NCI-H524 (cell line): Measurements from ENCODE around the gene DSCAM.
"Not testable (repeated sequence)": the region's sequence is repeated elsewhere in the genome, so short reads cannot be mapped to it uniquely, and the experiment has no call there.

Source experiments
- DNase-seq, 2 experiments: peaks; one replicate each; lab custom pipeline; 2025; lab: John Stamatoyannopoulos, UW

DSCAM gene

DNA sequence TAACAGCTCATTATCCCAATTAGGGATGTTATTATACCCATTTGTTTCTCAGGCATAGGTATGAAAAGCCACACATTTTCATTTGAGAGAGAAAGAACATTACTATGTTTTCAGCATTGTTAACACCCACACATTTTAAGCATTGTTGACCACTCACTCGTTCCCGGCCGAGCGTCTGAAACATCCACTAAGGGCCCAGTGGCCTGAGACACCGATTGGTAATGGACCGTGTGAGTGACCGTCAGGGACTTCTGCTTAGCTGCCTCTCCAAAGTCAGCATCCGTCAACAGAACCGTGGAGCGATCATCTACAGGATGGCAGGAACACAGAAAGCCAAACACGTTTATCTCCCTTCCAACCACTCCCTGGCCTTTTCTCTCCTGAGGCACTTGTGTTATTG lies 795.2 kb downstream of the DSCAM start:
- no peak for DNase-seq

DNA sequence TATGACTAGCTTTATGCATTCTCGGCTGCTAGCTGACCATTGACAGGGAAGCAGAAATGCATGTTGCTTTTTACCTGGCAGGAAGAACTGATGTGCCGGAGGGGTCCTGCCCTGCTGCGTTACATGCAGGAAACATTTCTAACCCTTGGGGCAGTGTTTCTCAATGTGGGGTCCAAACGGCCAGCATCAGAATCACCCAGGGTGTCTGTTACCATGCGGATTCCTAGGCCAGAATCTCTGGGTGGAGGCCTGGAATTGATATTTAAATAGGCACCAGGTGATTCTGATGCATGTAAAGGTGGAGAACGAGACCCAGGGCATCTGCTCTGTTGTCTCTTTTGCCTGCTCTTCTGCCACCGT lies 797.0 kb downstream of the DSCAM start:
- DNase-seq: no peak

DNA sequence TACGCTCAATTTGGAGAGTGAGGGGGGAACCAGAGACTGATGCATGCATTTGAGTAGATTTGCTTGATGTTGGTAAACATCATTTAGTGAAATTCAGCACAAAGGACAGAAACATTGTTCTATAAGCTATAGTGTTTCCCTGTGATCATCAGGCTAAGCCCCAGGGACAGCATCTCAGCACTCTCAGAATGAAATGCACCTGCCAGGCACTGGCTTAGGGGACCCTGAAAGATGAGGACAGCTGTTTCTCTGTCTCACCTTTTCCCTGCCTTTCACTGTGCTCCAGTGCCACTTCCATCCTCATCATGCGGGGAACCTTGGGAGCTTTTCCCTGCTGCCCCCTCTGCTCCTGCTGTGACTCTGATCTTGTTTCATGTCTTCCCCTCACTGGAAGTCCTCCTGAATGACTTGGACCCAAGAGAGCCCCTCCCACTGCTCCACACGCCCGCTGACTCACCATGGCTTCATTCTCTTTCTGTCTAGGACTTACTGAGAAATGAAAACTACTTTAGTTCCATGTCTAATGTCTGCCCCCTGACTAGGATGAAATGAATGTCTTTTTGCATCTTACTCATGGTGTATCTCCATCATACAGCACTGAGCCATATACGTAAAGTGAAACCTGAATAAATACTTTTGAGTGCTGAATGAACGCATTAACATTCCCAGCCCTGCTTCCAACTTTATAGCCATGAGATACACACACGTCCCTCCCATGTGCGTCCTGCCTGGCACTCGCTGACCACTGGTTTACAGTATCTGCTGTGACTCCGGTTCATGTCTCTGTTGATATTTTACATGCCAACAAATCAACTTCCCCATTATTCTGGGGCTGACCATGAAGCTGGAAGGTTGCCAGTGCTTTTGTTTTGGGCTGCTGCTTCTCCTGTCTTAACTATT lies 797.7 kb downstream of the DSCAM start:
- DNase-seq: peak in 1 of 2 experiments; percentile 49

DNA sequence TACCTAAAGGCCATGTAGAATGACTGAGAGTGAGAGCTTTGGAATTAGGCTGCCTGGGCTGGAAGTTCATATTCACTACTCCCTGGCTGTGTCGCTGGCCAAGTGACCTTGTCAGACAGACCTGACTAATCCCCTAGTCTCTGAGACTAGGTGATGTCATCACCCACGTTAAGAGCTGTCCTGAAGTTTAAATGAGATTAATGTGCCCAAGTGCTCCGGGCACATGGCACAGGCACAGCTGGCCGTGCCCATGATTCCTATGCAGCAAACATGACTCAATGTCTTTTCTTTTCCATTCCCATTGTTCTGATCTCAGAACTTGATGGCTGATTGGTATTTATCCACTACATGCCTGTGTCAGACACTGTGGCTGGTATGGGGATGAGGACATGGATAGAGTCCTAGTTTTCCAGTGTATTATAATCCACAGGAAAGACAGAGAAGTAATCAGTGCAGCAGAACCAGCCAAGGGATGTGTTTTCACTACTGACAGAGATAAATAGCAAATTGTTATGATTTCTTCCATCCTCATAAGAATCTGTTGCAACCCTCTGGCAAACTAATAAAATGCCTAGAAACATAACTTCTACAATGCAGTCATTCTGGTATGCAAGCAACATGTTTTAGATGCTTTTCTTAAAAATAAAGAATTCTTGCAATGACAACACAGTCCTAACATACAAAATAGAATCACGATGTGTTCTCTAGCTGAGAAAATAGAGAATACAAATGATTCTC lies 798.8 kb downstream of the DSCAM start:
- peak; percentile 46 to 77 for DNase-seq

DNA sequence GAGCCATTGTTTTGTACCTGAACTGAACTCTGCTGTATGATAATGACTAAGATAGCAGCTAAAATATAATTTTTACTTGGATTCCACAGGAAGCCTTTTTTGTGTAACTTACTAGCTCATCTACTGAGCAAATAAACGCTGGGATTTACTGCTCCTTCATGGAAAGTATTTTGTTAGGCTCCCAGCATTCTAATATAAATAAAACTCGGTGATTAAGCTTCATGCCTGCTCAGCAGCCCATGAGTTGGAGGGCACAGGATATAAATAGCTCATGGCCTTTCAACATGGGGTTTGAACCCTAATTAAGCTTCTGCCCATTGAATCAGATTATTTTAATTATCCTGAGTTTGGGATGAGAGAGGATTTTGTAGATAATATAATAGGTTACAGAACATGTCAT lies 799.7 kb downstream of the DSCAM start:
- peak in 1 of 2 experiments; percentile 17 for DNase-seq

DNA sequence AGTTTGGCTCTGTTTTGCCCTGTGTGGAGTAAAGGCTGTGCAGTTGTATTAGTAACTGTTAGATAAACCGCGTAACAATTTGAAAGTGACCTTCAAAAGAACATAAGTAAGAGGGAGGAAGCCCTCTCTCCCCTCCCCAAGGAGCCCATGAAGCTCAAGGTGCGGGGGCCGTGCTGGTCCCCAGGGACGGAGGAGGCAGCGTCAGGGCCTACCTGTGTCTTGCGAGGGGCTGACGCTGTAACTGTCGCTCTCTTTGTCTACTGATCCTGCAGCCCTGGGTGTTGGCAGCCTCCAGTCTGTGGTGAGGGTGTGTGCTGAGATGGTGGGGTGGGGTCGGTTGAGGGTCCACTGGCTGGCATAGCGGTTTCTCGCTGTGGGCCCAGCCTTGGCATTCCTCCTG lies 803.1 kb downstream of the DSCAM start:
- DNase-seq: no peak

DNA sequence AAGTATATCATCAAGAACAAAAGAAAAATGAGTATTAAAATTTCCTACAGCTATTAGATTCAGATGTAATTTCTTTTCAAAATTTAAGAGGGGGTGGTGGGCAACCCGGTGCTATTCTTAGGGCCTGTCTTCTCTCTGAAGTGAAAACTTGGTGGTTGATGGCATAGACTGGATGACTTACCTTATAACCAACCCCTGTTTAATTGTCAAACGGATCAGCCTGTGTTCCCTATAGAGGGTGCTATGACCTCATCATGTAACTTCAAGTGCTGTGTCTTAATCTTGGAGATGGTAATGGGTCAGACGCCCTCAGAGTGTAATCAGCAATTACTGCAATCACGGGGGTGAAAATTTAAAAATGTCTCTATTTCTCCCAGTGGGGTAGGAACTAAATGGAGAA lies 803.5 kb downstream of the DSCAM start:
- peak; percentile 4 to 72 for DNase-seq

DNA sequence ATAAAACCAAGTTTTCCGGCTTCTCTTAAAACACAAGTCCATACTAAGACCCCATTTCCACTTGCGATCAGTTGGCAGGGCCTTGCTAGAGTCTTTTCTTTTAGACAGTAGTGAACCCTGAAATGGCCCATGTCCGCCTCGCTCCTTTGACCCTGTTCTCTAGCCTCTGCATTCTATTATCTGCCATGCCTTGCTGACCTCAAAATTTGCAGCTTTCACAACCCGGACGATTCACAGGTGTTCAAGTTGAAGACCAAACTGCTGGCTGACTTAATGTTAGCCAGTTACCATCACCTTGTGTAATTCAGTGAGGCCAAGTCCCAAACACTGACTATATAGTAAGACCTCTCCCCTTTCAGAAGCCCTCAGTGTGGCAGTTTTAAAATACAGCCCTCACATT lies 805.5 kb downstream of the DSCAM start:
- no peak for DNase-seq

DNA sequence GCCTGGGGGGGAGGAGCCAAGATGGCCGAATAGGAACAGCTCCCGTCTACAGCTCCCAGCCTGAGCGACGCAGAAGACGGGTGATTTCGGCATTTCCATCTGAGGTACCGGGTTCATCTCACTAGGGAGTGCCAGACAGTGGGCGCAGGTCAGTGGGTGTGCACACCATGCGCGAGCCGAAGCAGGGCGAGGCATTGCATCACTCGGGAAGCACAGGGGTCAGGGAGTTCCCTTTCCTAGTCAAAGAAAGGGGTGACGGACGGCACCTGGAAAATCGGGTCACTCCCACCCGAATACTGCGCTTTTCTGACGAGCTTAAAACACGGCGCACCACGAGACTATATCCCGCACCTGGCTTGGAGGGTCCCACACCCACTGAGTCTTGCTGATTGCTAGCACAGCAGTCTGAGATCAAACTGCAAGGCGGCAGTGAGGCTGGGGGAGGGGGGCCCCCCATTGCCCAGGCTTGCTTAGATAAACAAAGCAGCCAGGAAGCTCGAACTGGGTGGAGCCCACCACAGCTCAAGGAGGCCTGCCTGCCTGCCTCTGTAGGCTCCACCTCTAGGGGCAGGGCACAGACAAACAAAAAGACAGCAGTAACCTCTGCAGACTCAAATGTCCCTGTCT lies 813.7 kb downstream of the DSCAM start:
- DNase-seq: not testable (repeated sequence)

DNA sequence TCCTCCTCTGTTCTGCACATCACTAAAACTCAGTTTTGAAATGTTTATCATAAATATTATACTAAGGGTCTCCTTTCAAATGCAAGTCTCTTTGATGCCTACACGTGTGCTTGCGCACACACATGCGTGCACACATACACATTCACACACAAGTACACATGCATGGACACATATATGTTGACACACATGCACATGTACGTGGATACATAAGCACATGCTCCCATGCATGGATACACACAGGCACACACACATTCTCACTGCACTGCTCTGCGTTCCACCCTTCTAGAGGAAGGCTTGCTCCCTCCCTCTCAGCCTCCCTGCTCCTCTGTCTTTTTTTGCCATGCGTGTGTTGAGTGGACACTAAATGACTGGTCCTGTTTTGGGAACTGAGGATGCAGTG lies 817.1 kb downstream of the DSCAM start:
- no peak for DNase-seq

DNA sequence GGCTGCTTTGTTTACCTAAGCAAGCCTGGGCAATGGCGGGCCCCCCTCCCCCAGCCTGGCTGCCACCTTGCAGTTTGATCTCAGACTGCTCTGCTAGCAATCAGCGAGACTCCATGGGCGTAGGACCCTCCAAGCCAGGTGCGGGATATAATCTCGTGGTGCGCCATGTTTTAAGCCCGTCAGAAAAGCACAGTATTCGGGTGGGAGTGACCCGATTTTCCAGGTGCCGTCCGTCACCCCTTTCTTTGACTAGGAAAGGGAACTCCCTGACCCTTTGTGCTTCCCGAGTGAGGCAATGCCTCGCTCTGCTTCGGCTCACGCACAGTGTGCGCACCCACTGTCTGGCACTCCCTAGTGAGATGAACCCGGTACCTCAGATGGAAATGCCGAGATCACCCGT lies 818.6 kb downstream of the DSCAM start:
- not testable (repeated sequence) for DNase-seq

DNA sequence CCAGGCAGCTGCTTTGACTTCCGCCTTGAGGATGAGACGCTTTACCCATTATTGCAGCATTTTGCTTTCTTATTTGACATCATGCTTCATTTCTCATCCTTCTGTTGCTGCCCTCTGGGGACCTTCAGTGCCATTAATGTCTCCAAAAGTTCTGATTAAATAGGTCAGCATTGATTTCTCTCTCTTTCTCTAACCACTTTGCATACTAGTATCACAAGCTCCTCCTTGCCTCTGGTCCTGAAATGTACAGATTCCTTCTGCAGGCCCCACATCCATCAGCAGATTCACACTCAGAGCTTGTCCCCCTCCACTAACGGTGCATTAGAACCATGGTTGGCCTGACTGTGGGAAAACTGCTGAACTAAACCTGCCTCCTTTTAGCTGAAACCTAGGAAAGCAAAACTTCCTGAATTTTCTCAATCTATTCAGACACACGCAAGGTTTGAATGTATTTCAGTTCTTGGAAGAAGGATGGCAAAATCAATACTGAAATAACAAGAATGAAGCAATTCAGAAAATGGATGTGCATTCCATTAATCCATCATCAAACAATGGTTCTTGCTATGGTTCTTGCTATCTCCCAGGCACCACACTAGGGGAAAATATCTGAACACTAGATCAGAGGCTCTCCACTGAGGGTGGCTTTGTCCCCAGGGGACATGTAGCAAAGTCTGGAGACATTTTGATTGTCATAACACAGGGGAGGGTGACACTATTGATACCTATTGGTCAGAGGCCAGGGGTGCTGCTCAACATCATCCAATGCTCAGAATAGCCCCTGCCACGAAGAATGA lies 825.2 kb downstream of the DSCAM start:
- DNase-seq: no peak

DNA sequence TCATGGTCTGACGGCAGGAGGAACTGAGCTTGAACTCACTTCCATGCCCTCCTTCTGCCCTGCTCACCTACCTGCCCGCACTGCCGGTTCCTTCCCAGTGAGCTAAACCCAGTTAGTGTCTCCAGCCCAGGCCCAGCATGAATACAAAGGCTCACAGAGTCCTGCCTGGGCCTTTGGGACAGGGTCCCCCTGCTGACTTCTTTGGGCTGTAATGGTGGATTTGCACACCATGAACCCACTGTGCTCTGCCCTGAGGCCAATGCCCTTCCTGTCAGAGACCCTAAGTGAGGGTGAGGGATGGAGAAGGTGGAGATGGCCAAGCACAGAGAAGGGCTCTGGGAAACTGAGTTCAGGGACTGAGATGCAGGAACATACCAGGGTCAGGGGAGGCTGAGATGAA lies 826.3 kb downstream of the DSCAM start:
- no peak for DNase-seq

DNA sequence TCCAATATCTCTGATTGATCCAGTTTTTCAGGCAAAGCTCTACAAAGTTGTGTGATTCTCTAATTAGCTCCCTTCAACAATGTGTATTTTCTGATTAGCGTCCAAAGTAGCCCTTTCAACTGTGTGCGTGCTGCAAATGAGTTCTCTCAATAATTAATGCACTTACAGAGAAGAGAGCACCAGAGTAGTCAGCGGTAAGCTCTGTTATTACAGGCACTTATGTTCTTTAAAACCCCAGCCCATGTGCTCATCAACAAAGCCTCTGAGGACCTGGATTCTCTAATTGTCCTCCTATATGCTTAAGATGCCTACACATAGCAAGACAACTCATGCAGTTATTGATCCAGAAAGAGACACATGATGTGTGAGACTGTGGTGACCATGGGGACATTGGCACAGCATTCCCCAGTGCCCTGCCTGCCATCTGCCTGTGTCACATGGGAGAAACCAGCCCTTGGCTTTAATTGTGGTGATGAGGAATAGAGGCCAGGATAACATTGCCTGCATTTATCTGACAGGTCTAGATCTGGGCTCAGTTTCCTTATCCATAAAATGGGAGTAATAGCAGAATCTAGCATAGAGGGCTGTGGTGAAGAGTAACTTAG lies 828.0 kb downstream of the DSCAM start:
- DNase-seq: no peak

DNA sequence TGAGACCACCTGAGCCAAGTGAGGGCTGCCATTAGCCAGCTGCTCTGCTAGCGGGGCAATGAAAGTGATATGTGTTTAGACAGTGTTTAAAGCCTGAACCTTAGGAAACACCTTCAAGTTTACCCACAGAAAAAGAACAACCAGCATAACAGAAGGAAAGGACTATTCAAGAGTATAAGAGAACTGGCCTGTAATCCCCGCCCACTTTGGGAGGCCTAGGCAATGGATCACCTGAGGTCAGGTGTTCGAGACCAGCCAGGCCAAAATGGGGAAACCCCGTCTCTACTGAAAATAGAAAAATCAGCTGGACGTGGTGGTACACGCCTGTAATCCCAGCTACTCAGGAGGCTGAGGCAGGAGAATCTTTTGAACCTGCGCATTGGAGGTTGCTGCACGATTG lies 830.3 kb downstream of the DSCAM start:
- DNase-seq: no peak

DNA sequence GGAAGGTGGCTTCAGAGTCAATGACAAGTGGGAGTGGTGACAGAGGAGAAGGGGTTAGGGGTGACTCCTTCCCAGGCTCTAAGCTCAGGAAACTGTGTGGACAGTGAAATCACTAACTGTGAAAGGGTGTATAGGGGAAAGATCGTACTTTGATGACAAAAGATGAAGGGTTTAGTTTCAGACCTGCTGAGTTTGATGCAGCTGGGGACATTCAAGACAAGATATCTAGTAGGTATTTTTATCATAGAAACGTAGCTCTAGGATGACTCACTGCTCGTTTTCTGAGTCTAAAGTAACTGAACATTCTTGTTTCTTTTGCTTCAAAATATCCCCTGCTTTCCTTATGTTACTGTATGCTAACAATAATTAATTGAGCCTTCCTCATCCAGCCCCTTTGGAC lies 830.7 kb downstream of the DSCAM start:
- DNase-seq: no peak

DNA sequence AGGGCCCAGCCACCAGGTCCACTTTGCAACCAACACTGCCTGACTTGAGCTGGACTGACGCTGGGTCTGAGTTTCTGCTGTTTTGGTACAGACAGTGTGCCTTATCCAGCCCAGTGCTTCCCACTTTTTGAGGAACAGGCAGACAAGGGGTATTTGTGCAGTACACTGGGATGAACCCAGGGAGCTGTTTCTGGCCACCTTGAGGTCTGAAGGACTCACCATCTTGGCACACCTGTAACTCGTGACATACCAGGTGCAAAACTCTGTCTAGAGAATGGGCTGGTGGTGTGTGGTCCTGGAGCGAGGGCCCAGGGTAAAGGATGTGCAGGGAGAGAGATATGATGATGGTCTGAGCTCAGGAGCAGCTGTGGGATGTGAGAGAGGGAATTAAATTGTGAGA lies 831.1 kb downstream of the DSCAM start:
- no peak for DNase-seq

DNA sequence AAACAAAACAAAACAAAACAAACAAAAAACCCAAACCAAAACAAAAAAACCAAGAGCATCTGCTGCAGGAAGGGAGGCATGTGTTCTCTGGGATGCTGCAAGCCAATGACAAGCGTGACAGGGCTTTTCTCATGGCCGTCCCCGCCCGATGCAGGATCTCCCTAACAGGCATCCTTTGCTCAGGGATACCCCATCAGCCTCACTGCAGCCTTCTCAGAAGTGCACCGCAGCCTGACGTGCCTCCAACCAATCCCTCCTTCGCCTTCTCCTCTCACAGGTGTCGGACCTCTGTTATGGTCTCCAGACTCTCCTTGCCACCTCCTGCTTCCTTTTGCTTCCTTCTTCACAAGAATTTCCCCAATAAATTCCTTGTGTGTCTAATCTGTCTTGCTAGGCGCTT lies 832.6 kb downstream of the DSCAM start:
- DNase-seq: no peak

DNA sequence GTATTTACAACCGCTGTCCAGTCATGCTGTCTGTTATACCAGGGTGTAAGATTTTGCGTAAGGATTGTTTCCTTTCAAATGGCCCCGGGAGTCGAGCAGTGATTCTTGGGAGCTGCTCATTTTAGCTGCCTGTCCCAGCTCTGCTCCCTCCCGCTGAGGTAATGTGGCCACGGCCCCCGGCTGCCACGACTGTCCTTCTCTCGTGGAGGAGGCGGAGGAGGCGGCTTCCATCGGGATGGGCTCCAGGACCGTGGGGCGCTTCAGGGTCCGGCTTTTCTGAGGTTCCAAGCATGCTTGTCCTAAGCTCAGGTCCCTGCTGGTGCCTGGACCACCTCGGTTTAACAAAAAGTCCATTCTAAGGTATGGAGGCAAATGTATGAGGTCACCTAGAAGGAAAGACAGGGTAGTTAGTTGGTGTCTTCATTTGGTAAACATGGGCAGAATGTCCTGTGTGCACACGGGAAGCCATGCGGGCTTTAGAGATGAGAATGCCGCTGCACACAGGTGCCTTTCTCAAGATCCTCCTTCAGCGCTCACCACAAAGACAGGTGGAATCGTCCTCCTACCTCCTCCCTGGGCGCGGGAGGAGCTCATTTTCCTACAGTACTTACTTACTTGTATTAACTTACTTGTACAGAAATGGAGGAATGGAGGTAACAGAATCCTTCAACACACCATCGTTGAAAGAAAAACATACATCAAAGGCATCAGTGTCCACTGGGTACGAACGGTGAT lies 833.8 kb downstream of the DSCAM start:
- DNase-seq: no peak

DNA sequence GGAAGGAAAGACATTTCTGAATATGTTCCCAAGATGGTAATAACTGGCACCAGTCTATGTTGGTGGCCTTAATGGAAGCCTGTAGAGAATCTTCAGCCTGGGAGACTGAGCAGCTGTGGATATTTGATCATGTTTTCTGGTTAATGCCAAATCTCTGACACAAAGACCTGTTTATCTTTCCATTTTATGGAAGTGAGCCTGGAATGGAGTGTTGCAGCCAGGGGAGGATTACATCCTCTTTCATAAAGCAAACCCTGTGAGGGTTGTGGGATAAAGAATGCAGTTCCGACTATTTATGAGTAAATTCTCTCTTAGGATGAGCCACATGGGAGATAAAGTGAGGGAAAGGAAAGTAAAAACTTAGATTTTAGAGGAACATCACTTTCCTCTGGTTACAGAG lies 835.6 kb downstream of the DSCAM start:
- DNase-seq: no peak

DNA sequence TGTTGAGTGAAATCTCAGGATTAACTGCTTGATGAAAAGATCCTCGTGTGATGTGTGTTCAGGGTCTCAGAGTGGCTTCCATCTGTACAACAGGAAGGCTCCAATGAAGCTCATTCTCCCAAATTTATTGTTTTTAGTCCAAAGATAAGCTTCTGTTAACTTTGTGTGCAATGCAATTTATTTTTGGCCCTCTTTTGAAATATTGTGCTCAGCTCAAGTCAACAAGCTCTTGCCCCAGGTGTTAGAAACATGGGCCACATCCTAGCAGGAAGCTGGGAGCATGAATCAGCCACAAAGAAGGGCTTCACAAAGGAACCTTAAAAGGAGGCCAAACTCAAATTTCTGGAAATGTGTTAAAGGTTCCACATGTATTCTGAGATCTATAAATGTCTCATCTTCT lies 844.0 kb downstream of the DSCAM start:
- DNase-seq: no peak
